Measurements from ENCODE around the gene TNFAIP8. TPM values are rescaled to one million over a fixed set of nuclear protein-coding genes. Genes with fewer than 3 reads are reported as not detected.

The TNFAIP8 gene
- total and polyA plus RNA-seq, 2 of the 13 experiments (the other 11 are each of a cell fraction or from before 2014, with no cell fraction given): 6.4 to 11.2 TPM

- TF ChIP-seq NFE2 (CRISPR knock-in tag; IDR thresholded peaks at IDR 0.05): no peak
- TF ChIP-seq ZFX (CRISPR knock-in tag; IDR thresholded peaks at IDR 0.05; ENCODE audit: low read depth): peak; percentile 49; the same call in 1 of the 2 replicates
- TF ChIP-seq RCOR2 (CRISPR knock-in tag; IDR thresholded peaks at IDR 0.05): 0 out of 2 replicates have a peak, but pooled peaks have one; percentile 52
- no peak for TF ChIP-seq JUND (CRISPR knock-in tag; IDR thresholded peaks at IDR 0.05)
- TF ChIP-seq ZNF362 (CRISPR knock-in tag; IDR thresholded peaks at IDR 0.05; ENCODE audit: borderline replicate concordance): peak; percentile 90
- TF ChIP-seq ZNF816 (CRISPR knock-in tag; IDR thresholded peaks at IDR 0.05; ENCODE audit: borderline replicate concordance): no peak
- no peak for TF ChIP-seq MED13 (CRISPR knock-in tag; IDR thresholded peaks at IDR 0.05)
- TF ChIP-seq TCF12 (IDR thresholded peaks at IDR 0.05): no peak
- TF ChIP-seq TCF12 (CRISPR knock-in tag; IDR thresholded peaks at IDR 0.05): no peak
- 0 out of 2 replicates have a peak, but pooled peaks have one; percentile 29 for TF ChIP-seq NCOA2 (CRISPR knock-in tag; IDR thresholded peaks at IDR 0.05)
- no peak for TF ChIP-seq KMT2B (CRISPR knock-in tag; IDR thresholded peaks at IDR 0.05)
- no peak for TF ChIP-seq FOXO1 (CRISPR knock-in tag; IDR thresholded peaks at IDR 0.05)
- no peak for TF ChIP-seq XRCC5 (optimal IDR thresholded peaks at IDR 0.05; ENCODE audit: low read length)
- no peak for TF ChIP-seq TCF7L2 (IDR thresholded peaks at IDR 0.05; ENCODE audit: low read depth, low read length)
- peak; percentile 41; the same call in 1 of the 2 replicates for TF ChIP-seq ZMYM2 (CRISPR knock-in tag; IDR thresholded peaks at IDR 0.05)
- no peak for TF ChIP-seq ZNF256 (CRISPR knock-in tag; conservative IDR thresholded peaks at IDR 0.05)
- no peak for TF ChIP-seq HMG20A (CRISPR knock-in tag; IDR thresholded peaks at IDR 0.05; ENCODE audit: borderline replicate concordance)
- TF ChIP-seq MTF2 (CRISPR knock-in tag; IDR thresholded peaks at IDR 0.05; ENCODE audit: borderline replicate concordance): no peak
- TF ChIP-seq SCMH1 (CRISPR knock-in tag; IDR thresholded peaks at IDR 0.05; ENCODE audit: borderline replicate concordance): no peak
- TF ChIP-seq POGZ (CRISPR knock-in tag; IDR thresholded peaks at IDR 0.05): peak; percentile 70
- TF ChIP-seq MTF1 (CRISPR knock-in tag; IDR thresholded peaks at IDR 0.05): no peak
- TF ChIP-seq ZNF121 (CRISPR knock-in tag; IDR thresholded peaks at IDR 0.05): peak; percentile 98
- TF ChIP-seq POLR2AphosphoS2 (IDR thresholded peaks at IDR 0.05; ENCODE audit: low read depth, low read length): no peak
- TF ChIP-seq NR2F1 (CRISPR knock-in tag; IDR thresholded peaks at IDR 0.05): no peak
- no peak for TF ChIP-seq GFI1 (CRISPR knock-in tag; IDR thresholded peaks at IDR 0.05; ENCODE audit: borderline replicate concordance)
- TF ChIP-seq KLF16 (CRISPR knock-in tag; IDR thresholded peaks at IDR 0.05): no peak
- TF ChIP-seq ZBTB39 (CRISPR knock-in tag; IDR thresholded peaks at IDR 0.05): no peak
- peak; percentile 62; the same call in 1 of the 2 replicates for TF ChIP-seq ZBTB7B (CRISPR knock-in tag; IDR thresholded peaks at IDR 0.05)
- TF ChIP-seq DNMT1 (CRISPR knock-in tag; IDR thresholded peaks at IDR 0.05): no peak
- TF ChIP-seq ZNF17 (CRISPR knock-in tag; IDR thresholded peaks at IDR 0.05): no peak
- no peak for TF ChIP-seq HDAC2 (CRISPR knock-in tag; IDR thresholded peaks at IDR 0.05)
- no peak for TF ChIP-seq ZNF563 (CRISPR knock-in tag; IDR thresholded peaks at IDR 0.05)
Observed at GRCh38 chr5:119388619-119389190, 32.9 kb downstream of the TNFAIP8 start (continued).

All from HepG2 (cell line).